BLaER1 treated with 17β-estradiol and CSF1 and Interleukin-3, amounts not matched to agents 10 nM and 100 nM (cell line): Measurements from ENCODE around the gene TLNRD1.
"Not testable (repeated sequence)": the region's sequence is repeated elsewhere in the genome, so short reads cannot be mapped to it uniquely, and the experiment has no call there.

ENCODE experiments used
- H3K27ac ChIP-seq, 11 experiments: shearing (Covaris generic); formaldehyde crosslinking; 2 replicates each; pipeline ENCODE4 v1.8.1; 2022
- H3K27me3 ChIP-seq, 11 experiments: shearing (Covaris generic); formaldehyde crosslinking; 2 replicates each; pipeline ENCODE4 v1.8.1; 2022
- H3K36me3 ChIP-seq, 11 experiments: shearing (Covaris generic); formaldehyde crosslinking; 2 replicates each; pipeline ENCODE4 v1.8.1; 2022
- H3K4me1 ChIP-seq, 10 experiments: shearing (Covaris generic); formaldehyde crosslinking; 2 replicates each; pipeline ENCODE4 v1.8.1; 2022
- H3K4me2 ChIP-seq, 11 experiments: shearing (Covaris generic); formaldehyde crosslinking; 2 replicates each; pipeline ENCODE4 v1.8.1; 2022
- H3K4me3 ChIP-seq, 10 experiments: shearing (Covaris generic); formaldehyde crosslinking; 2 replicates each; pipeline ENCODE4 v1.8.1; 2022
- H3K9ac ChIP-seq, 11 experiments: shearing (Covaris generic); formaldehyde crosslinking; 2 replicates each; pipeline ENCODE4 v1.8.1; 2022
- H3K9me3 ChIP-seq, 11 experiments: shearing (Covaris generic); formaldehyde crosslinking; replicated peaks in 1 of 11; 2 replicates each; pipeline ENCODE4 v1.8.1; 2022
- H4K20me1 ChIP-seq, 11 experiments: shearing (Covaris generic); formaldehyde crosslinking; 2 replicates each; pipeline ENCODE4 v1.8.1; 2022
- Cebpa-rat ChIP-seq, 11 experiments: shearing (Covaris generic); IDR thresholded peaks; 2 replicates each; pipeline ENCODE4 v1.8.1; 2022

Gene TLNRD1

DNA sequence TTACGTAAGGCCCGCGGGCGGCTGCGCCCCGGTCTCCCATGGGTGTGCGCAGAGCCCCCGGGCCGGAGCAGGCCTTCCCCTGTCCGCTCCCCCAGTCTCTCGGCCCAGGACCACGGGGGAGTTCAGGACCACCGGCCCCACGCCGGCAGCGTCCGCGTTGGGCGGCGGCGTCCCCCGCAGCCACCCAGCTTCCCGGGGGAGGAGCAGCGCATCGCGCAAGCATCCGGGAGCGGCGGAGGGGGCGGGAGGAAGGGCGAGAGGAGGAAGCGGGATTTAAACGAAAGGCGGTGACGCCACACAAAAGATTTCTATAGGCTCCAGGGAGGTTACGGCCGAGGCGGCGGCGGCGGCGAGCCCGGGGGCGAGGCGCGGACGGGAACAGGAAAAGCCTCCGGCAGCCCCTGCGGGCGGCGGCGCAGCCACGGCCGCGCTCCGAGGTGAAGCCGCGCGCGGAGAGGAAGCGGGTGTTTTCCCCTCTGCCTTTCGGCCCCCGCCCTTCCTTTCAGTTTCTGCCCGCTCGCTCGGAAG is at the start of gene TLNRD1:
Gene TLNRD1, plus strand, starts transcription at position 300 of the 528 bp plus-strand sequence. CDS start 1,349 bp downstream, outside the sequence.
- no peak for TF ChIP-seq Cebpa-rat (IDR thresholded peaks at IDR 0.05)
- H3K4me2 ChIP-seq: peak within 1 kb of the TSS; percentile 91 to 99 (median 98)
- H3K27ac ChIP-seq: peak within 1 kb of the TSS; percentile 94 to 100 (median 99)
- H3K36me3 ChIP-seq: peaks cover 19 to 36% (median 31%) of the 10 kb centered on the region in 11 experiments; a peak in 21 of 22 replicates
- peak within 1 kb of the TSS; percentile 95 to 100 (median 99) for H3K9ac ChIP-seq
- H3K9me3 ChIP-seq: peaks cover 0 to 8% (median 5%) of the 10 kb centered on the region in 11 experiments; a peak in 10 of 22 replicates
- peak within 1 kb of the TSS; percentile 81 to 99 (median 96) for H3K4me3 ChIP-seq
- H4K20me1 ChIP-seq: peaks cover 29 to 42% (median 39%) of the 10 kb centered on the region in 11 experiments; a peak in 21 of 22 replicates
- H3K27me3 ChIP-seq: no peaks in the 10 kb centered on the region
- H3K4me1 ChIP-seq: peaks cover 41 to 58% (median 52%) of the 10 kb centered on the region in 10 experiments

GRCh38 chr15:80951941-80952340 is 48.8 kb upstream of the TLNRD1 start:
- H3K4me3 ChIP-seq: no peak overlapping the region
- H3K36me3 ChIP-seq: peaks cover 34 to 74% (median 60%) of the 10 kb centered on the region in 11 experiments
- H3K9ac ChIP-seq: no peak overlapping the region
- no peaks in the 10 kb centered on the region for H3K27me3 ChIP-seq
- no peak overlapping the region for H3K27ac ChIP-seq
- H3K4me2 ChIP-seq: no peak overlapping the region
- H3K9me3 ChIP-seq: no peaks in the 10 kb centered on the region
- TF ChIP-seq Cebpa-rat (IDR thresholded peaks at IDR 0.05): no peak
- peaks cover 0 to 16% (median under 1%) of the 10 kb centered on the region in 11 experiments; a peak in 6 of 22 replicates for H4K20me1 ChIP-seq
- peaks cover 17 to 28% (median 23%) of the 10 kb centered on the region in 10 experiments for H3K4me1 ChIP-seq

DNA sequence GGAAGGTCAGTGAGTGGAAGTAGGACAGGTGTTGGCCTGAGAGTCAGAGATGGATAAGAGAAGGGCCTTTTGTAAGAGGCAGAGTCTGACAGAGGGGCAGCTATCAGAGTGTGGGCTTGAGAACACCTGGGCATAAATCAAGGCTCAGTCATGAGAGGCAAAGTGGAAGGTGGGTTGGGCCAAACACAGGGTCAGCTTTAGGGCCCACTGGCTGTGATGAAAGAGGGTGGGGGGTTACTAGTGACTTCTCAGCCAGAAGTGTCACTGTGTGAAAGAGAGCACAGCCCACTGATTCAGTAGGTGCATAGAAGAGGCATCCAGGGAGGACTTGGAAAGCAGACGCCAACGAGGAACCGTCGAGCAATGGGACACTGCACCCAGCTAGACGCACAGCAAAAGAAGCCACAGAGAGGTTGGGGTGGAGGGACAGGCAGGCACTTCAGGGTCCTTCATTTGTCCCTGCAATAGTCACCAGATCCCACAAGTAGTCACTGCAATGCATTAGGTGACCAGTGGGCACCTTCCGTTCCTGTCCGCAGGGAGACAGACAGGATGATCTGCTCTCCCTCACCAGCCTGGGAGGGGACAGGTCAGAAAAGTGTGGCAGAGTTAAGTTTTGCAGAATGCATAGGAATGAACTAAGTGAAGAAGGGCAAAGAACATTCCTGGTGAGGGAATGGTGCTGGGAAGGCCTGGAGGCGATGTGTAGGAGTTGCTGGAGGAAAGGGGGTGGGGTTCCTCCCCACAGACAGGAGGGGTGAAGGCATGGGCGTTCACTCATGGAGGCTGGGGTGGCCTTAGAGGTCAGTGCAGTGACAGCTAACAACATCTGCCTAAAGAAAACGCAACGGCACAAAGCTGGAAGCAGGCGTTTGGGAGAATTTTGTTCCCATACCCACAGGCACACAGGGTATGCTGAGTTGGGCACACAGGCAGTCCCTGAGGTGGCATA is 47.4 kb upstream of the TLNRD1 start:
- Histone ChIP-seq H3K4me3 (no peak overlapping the region), H3K27ac (no peak overlapping the region), H3K36me3 (peaks cover 23 to 63% (median 47%) of the 10 kb centered on the region in 11 experiments), H3K9me3 (peaks cover 0 to under 1% (median 0%) of the 10 kb centered on the region in 11 experiments; a peak in 1 of 22 replicates), H3K4me1 (peaks cover 24 to 40% (median 29%) of the 10 kb centered on the region in 10 experiments), H4K20me1 (peaks cover 0 to 14% (median 0%) of the 10 kb centered on the region in 11 experiments; a peak in 4 of 22 replicates), H3K9ac (no peak overlapping the region), H3K4me2 (no peak overlapping the region), H3K27me3 (no peaks in the 10 kb centered on the region)
- no peak for TF ChIP-seq Cebpa-rat (IDR thresholded peaks at IDR 0.05)

DNA sequence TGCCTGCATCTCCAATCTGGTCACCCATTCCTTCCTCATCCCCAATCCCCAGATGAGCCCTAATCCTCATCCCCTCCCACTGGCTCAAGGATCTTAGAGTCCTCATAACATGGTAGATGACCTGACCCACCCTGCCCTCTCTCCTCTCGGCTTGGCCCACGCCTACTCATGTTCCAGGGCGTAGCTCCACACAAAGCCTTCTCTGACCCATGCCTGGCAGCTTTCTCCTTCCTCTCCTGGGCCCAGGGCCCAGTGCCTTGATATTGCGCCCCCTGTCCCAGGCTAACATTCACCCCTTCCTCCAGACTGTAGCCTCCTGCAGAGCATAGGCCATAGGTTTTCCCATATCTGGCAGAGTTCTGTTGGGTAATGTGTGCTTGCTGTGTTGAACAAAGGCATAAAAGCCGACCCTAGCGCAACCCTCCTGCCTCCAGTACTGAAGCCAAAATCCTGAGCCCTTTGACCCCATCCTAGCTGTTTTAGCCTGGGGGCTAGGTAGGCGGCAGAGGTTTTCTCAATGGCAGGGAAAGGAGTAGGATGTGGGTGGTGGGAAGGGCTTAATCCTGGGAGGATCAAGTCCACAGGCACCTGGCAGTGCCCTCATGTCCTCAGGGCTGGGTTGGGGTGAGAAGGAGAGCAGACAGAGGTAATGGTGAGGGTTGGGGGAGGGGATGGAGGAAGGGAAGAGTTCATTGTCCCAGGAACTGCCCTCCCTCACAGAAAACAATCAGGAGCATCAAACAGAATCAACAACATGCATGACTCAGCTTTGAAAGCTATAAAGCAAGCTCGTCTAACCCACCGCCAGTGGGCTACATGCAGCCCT is 46.6 kb upstream of the TLNRD1 start:
- no peak for TF ChIP-seq Cebpa-rat (IDR thresholded peaks at IDR 0.05)

GRCh38 chr15:80955571-80956452 is 44.9 kb upstream of the TLNRD1 start:
- not testable (repeated sequence) for H3K27me3 ChIP-seq
- peak overlapping the region; percentile 25 to 92 (median 70) for H3K4me2 ChIP-seq
- peak overlapping the region in 3 of 10 experiments; percentile 6 to 30 (median 28); a peak in 2 of 20 replicates for H3K4me3 ChIP-seq

More for the DNA sequence above, 46.6 kb upstream of the TLNRD1 start:
- no peak overlapping the region for H3K9ac ChIP-seq
- H3K27me3 ChIP-seq: no peaks in the 10 kb centered on the region
- peaks cover 0 to 14% (median 0%) of the 10 kb centered on the region in 11 experiments; a peak in 4 of 22 replicates for H4K20me1 ChIP-seq
- H3K27ac ChIP-seq: peak overlapping the region in 2 of 11 experiments; percentile 28 to 30; a peak in 3 of 22 replicates
- peaks cover 0 to 9% (median 0%) of the 10 kb centered on the region in 11 experiments; a peak in 3 of 22 replicates for H3K9me3 ChIP-seq
- H3K4me3 ChIP-seq: no peak overlapping the region
- H3K36me3 ChIP-seq: peaks cover 23 to 63% (median 47%) of the 10 kb centered on the region in 11 experiments
- no peak overlapping the region; a peak in 1 of 22 replicates for H3K4me2 ChIP-seq
- peaks cover 24 to 43% (median 31%) of the 10 kb centered on the region in 10 experiments for H3K4me1 ChIP-seq

DNA sequence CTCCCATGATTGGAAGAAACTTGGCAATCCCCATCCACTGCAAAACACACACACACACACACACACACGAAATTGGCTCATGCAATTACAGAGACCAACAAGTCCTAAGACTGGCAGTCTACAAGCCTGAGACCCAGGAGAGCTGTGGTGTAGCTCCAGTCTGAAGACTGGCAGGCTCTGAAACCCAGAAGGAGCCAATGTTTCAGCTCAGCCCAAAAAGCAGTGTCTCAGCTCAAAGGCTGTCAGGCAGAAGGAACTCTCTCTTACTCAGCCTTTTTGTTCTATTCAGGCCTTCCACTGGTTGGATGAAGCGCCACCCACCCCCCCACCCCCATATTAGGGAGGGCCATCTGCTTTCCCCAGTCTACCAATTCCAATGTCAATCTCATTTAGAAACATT is 43.2 kb upstream of the TLNRD1 start:
- Histone ChIP-seq H4K20me1 (peaks cover 0 to 14% (median 0%) of the 10 kb centered on the region in 11 experiments; a peak in 2 of 22 replicates), H3K4me3 (no peak overlapping the region), H3K9ac (no peak overlapping the region), H3K4me2 (peak overlapping the region in 7 of 11 experiments; percentile 54 to 92 (median 76); a peak in 12 of 22 replicates), H3K27me3 (no peaks in the 10 kb centered on the region), H3K36me3 (peaks cover 25 to 55% (median 36%) of the 10 kb centered on the region in 11 experiments), H3K9me3 (peaks cover 5 to 25% (median 9%) of the 10 kb centered on the region in 11 experiments; a peak in 11 of 22 replicates), H3K4me1 (peaks cover 17 to 50% (median 27%) of the 10 kb centered on the region in 10 experiments), H3K27ac (peak overlapping the region in 2 of 11 experiments; percentile 9 to 43; a peak in 2 of 22 replicates)
- no peak for TF ChIP-seq Cebpa-rat (IDR thresholded peaks at IDR 0.05)

More at GRCh38 chr15:80955571-80956452, 44.9 kb upstream of the TLNRD1 start:
- Histone ChIP-seq H3K9me3 (peaks cover 0 to 14% (median under 1%) of the 10 kb centered on the region in 11 experiments; a peak in 5 of 22 replicates), H4K20me1 (peaks cover 0 to 14% (median 0%) of the 10 kb centered on the region in 11 experiments; a peak in 3 of 22 replicates), H3K27ac (peak overlapping the region in 8 of 11 experiments; percentile 0 to 63 (median 41); a peak in 11 of 22 replicates), H3K4me1 (peaks cover 18 to 50% (median 27%) of the 10 kb centered on the region in 10 experiments), H3K9ac (peak overlapping the region in 2 of 11 experiments; percentile 9 to 15; a peak in 3 of 22 replicates), H3K36me3 (peaks cover 32 to 63% (median 47%) of the 10 kb centered on the region in 11 experiments)

DNA sequence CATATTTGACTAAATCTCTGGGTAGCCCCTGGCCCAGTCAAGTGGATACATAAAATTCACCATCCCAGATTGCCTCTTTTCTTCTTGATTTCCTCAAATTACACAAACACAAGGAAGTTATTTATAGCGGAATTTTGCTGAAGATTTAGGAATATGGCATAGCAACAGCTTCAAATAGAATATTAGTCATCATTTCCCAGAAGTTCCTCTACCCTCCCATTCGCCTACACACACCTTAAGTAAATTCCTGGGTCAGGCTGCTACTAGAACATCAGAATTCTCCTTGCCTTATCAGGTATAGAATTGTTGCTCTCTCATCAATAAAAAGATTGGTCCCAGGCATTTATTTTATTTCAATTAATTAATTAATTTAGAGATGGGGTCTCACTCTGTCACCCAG is 42.7 kb upstream of the TLNRD1 start:
- TF ChIP-seq Cebpa-rat (IDR thresholded peaks at IDR 0.05): no peak
- H4K20me1 ChIP-seq: peaks cover 0 to 13% (median 0%) of the 10 kb centered on the region in 11 experiments; a peak in 2 of 22 replicates
- no peak overlapping the region for H3K4me3 ChIP-seq
- no peaks in the 10 kb centered on the region for H3K27me3 ChIP-seq
- peaks cover 17 to 50% (median 27%) of the 10 kb centered on the region in 10 experiments for H3K4me1 ChIP-seq
- H3K36me3 ChIP-seq: peaks cover 25 to 51% (median 32%) of the 10 kb centered on the region in 11 experiments
- no peak overlapping the region for H3K9ac ChIP-seq
- peaks cover 5 to 25% (median 9%) of the 10 kb centered on the region in 11 experiments; a peak in 11 of 22 replicates for H3K9me3 ChIP-seq
- H3K4me2 ChIP-seq: peak overlapping the region in 3 of 11 experiments; percentile 52 to 59 (median 56); a peak in 6 of 22 replicates
- no peak overlapping the region for H3K27ac ChIP-seq
